ENCODE measurements around the gene GNAO1.

Gene GNAO1

GRCh38 chr16:56400458-56400857, 209.2 kb downstream of the GNAO1 start:
- DNase-seq (ENCODE audit: low spot score) = no peak

- no peak for DNase-seq (ENCODE audit: low spot score)
Measured at GRCh38 chr16:56401482-56401881, 210.2 kb downstream of the GNAO1 start.

- no peak for DNase-seq (ENCODE audit: low spot score)
Measured at GRCh38 chr16:56405977-56406672, 214.8 kb downstream of the GNAO1 start.

Measured in putamen (tissue), 1 donor.